Measurements from ENCODE around the gene PEPD. TPM values are rescaled to one million over a fixed set of nuclear protein-coding genes. Genes with fewer than 3 reads are reported as not detected.

PEPD gene
- total RNA-seq, 4 donors from 2014 or later = 40.1 to 61.4 (median 53.4) TPM

GRCh38 chr19:33503433-33504057 is 18.0 kb downstream of the PEPD start:
- Histone ChIP-seq H3K36me3 (peaks cover 0 to 51% (median 1%) of the 10 kb centered on the region in 3 donors), H3K4me1 (peaks cover 0 to 24% (median 16%) of the 10 kb centered on the region in 3 donors), H3K4me3 (no peak overlapping the region), H3K27me3 (no peaks in the 10 kb centered on the region), H3K27ac (no peak overlapping the region), H3K9me3 (no peaks in the 10 kb centered on the region)
- TF ChIP-seq CTCF (IDR thresholded peaks at IDR 0.05) (no peak), POLR2A (IDR thresholded peaks at IDR 0.05) (no peak)
- no peak for DNase-seq
- WGBS, 2 donors = 84 to 91% methylated on average over 17 to 18 of the region's 21 CpGs
- intact Hi-C loops (cut with DNase I) = no loop called here

GRCh38 chr19:33503030-33503429 is 18.6 kb downstream of the PEPD start:
- Histone ChIP-seq H3K9me3 (no peaks in the 10 kb centered on the region), H3K4me1 (peaks cover 0 to 19% (median 12%) of the 10 kb centered on the region in 3 donors), H3K27me3 (no peaks in the 10 kb centered on the region), H3K27ac (no peak overlapping the region), H3K4me3 (no peak overlapping the region), H3K36me3 (peaks cover 0 to 52% (median 7%) of the 10 kb centered on the region in 3 donors)
- 81% methylated on average over 5 to 6 of the region's 6 CpGs for WGBS, 2 donors
- TF ChIP-seq POLR2A (IDR thresholded peaks at IDR 0.05) = no peak
- no peak for TF ChIP-seq CTCF (IDR thresholded peaks at IDR 0.05)
- DNase-seq = no peak
- intact Hi-C loops (cut with DNase I) = no loop called here

- TF ChIP-seq POLR2A (IDR thresholded peaks at IDR 0.05) = no peak
- no peak for TF ChIP-seq CTCF (IDR thresholded peaks at IDR 0.05)
- Histone ChIP-seq H3K9me3 (no peaks in the 10 kb centered on the region), H3K27me3 (no peaks in the 10 kb centered on the region), H3K4me3 (no peak overlapping the region), H3K36me3 (peaks cover 0 to 57% (median 8%) of the 10 kb centered on the region in 3 donors), H3K4me1 (peaks cover 0 to 13% (median 7%) of the 10 kb centered on the region in 3 donors), H3K27ac (no peak overlapping the region)
- 74 to 81% methylated on average over 4 of the region's 4 CpGs for WGBS, 2 donors
- intact Hi-C loops (cut with DNase I) = no loop called here
- no peak for DNase-seq
Observed at GRCh38 chr19:33502521-33502920, 19.1 kb downstream of the PEPD start.

- Histone ChIP-seq H3K4me3 (no peak overlapping the region), H3K4me1 (peaks cover 0 to 6% (median 0%) of the 10 kb centered on the region in 3 donors), H3K27ac (no peak overlapping the region), H3K36me3 (peaks cover 0 to 64% (median 8%) of the 10 kb centered on the region in 3 donors), H3K9me3 (no peaks in the 10 kb centered on the region), H3K27me3 (no peaks in the 10 kb centered on the region)
- no peak for DNase-seq
- intact Hi-C loops (cut with DNase I) = no loop called here
- TF ChIP-seq POLR2A (IDR thresholded peaks at IDR 0.05) = no peak
- no peak for TF ChIP-seq CTCF (IDR thresholded peaks at IDR 0.05)
- WGBS, 2 donors = 70 to 85% methylated on average over 2 to 3 of the region's 8 CpGs
Observed at GRCh38 chr19:33501693-33502356, 19.8 kb downstream of the PEPD start.

- peaks cover 0 to 71% (median 8%) of the 10 kb centered on the region in 3 donors for H3K36me3 ChIP-seq
- intact Hi-C loops (cut with DNase I) = no loop called here
- H3K27me3 ChIP-seq = no peaks in the 10 kb centered on the region
- H3K4me1 ChIP-seq = peaks cover 0 to 5% (median 0%) of the 10 kb centered on the region in 3 donors
- TF ChIP-seq CTCF (IDR thresholded peaks at IDR 0.05) (no peak), POLR2A (IDR thresholded peaks at IDR 0.05) (no peak)
- H3K27ac ChIP-seq = no peak overlapping the region
- 80 to 94% methylated on average over 1 to 8 of the region's 8 CpGs for WGBS, 2 donors
- H3K4me3 ChIP-seq = no peak overlapping the region
- H3K9me3 ChIP-seq = no peaks in the 10 kb centered on the region
- no peak for DNase-seq
Observed at GRCh38 chr19:33500991-33501390, 20.6 kb downstream of the PEPD start.

All from esophagus squamous epithelium (tissue), 5 donors.